HG03103 (cell line): ENCODE results near the gene PPP1R15B.
A peak's percentile ranks its signal among the peaks of the same experiment; 100 is the strongest.

Experiments used
- ATAC-seq: cut with Tn5 transposase; IDR thresholded peaks from one replicate; pipeline ENCODE4 v1.9.1; 2021; ENCODE audit warnings: low read depth; ENCODE audit not compliant: unreplicated experiment

PPP1R15B gene

DNA sequence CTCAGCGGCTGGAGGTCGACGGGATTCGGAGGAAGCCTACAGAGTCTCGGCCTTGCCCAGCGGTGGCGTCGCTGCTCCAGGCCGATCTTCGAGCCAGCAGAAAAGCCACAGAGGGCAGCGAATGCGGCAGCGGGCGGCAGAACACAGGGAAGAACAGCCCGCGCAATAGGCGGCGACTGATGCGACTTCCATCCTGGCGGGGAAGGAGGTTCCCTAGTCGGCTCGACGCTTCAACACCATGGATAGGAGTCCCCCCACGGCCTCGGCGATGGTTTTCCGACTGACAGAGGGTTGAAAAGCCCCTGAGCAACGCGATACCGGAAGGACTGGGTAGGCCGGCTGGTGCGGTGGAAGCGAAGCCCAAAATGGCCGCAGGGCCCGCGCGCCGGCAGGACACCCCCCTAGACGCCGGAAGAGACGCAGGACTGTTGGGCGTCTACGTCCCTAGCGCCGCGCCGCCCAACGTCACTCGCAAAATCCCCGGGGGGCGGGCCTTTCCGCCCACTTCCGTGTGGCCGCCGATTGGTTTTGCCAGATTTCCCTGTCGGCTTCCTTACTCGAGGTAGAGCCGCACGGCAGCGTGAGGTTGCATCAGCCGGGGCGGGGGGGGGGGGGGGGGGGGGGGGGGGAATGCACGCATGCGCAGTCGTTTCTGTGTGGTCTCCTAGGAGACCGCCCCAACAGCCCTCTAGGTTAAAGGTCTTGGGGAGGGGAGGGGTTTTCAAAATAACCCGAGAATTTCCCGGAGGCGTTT lies at the start of gene PPP1R15B:
Gene PPP1R15B (minus strand): TSS at position 367 of the 754 bp plus-strand sequence. CDS start 406 bp downstream, outside the sequence.
- ATAC-seq: peak; percentile 88

DNA sequence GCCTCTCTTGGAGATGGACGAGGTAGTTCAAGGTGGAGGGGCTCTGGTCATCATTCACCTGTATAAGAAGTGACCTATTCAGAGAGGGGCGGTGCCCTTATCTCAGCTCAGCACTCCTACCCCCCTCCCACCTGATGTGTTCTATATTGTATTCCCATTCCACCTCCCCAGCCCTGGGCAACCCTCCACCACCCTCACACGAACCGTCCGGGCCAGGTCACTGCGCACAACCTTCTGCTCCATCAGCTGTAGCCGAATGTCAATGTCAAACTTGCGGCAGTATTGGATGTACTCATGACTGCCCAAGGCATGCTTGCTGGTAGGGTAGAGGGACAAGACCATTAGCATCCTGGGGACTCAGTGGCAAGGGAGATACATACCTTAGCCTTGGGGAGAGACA lies 48.7 kb upstream of the PPP1R15B start:
- no peak for ATAC-seq

DNA sequence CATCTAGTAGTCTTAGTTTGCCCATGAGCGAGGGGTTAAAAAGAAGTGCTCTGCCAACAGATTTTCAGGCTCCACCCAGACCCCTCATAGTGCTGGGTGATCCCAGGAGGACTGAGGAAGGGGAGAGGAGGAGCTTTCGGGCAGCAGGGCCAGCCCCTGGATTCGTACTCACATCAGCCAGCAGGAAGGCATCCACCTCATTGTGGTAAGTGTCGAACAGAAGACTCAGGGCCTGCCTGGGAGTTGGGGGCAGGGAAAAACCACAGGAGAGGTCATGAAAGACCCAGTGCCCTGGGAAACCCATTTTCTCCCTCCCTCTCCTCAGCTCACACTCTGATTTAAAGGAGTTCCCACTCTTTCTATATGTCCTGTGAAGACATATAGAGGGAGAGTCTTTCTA lies 48.1 kb upstream of the PPP1R15B start:
- ATAC-seq: no peak

DNA sequence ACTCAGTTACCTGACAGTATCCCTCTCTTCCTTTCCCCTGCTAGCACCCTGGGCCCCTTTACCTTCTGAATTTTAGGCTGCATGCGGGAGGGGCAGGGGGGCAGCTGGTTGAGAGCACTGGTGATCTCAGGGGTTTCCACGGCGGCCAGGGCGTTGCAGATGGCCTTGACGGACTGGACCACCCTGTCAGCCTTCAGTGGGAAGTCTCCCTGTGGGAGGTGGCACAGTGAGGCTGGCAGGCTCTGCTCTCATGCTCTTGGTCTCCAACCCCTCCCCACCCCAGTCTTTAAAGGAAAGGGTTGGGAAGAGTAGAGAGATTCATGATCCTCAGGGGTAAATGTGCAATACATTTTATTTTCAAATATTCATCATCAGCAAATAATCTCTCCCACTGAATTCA lies 46.0 kb upstream of the PPP1R15B start:
- no peak for ATAC-seq

DNA sequence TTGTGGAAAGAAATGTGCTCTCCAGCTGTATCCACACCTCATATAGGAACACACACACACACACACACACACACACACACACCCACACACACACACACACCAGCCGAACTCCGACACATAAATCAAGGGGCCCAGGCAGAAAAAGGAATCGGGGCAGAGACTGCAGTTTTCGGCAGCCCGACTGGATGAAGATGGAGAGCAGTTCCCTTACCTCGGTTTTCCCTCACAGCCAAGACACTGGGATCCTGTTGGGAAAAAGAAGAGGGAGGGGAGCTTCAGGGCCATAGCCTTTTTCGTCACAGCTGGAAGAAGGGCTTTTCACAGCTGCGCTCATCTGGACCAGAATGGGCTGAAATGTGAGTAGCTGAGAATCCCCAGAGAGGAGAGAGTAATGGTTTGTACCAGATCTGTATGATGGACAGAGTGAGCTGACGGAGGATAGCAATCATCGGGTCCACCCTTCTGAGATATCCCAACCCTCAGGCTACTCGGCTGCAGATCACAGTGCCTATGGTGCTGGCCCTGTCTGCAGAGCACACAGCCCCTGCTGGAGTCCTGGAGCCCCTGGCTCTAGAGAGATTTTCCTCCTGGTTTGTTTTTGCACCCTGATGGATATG lies 45.3 kb upstream of the PPP1R15B start:
- no peak for ATAC-seq

DNA sequence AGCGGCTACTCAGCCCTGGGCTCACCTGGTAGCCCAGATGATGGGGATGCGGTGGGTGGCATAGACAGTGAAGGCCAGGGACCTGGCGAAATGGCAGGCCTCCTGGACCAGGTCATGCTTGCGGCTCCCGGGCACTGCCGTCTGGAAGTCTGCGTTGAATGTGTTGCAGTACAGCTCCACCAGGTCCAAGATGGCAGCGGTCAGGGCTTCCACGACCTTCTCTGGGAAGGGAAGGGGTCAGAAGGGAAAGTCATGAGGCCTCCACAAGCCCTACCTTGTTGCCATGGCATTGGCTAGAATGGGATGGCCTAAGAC lies 44.2 kb upstream of the PPP1R15B start:
- no peak for ATAC-seq

DNA sequence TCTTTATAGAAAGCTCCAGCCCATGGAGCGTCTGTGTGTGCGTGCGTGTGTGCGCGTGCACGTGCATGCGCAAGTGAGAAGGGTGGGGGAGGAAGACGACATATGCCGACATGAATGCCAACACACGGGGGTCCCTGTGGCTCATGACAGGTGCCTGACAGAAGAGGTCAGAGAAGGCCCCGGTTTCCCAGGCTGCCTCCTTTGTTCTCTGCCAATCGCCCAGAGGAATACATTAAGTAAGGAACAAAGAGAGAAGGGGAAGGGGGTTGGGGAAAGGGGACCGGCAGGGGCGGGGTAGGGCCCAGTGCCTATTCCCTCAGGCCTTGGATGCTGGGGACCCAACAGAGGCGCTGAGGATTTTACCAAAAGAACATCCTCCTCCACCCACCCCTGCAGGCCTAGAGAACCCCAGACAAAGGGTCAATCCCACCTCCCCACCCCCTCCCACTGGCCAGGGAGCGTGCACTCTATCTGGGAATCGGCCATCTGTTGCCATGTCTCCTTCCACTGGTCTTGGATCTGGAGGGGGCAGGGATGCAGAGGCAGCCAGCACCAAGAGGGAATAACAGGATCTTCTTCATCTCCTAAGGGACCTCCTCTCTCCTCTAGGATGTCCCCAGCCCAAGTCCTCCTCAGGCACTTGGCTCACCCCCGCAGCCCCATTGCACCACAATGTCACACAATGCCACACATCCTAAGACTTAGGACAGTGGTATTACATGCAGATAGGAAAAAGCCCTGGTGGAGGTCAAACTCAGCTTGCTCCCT lies 43.6 kb upstream of the PPP1R15B start:
- no peak for ATAC-seq

DNA sequence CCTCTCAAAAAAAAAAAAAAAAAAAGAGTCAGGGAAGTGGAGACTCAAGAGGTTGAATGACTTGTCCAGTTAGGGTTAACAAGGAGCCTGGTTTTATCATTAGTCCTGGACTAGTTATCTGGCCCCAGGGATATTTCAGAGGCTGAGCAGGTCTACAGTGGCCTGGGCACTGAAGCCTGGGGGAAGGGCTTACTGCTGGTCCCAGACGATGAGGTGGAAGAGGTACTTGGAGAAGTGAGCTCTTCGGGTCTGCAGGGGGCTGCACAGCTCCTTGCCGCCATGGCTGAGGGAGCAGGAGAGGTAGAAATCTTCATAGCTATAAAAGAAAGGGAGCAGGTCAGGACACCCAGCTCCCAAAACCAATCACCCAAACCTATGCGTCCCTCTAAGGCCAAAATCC lies 42.9 kb upstream of the PPP1R15B start:
- ATAC-seq: no peak

DNA sequence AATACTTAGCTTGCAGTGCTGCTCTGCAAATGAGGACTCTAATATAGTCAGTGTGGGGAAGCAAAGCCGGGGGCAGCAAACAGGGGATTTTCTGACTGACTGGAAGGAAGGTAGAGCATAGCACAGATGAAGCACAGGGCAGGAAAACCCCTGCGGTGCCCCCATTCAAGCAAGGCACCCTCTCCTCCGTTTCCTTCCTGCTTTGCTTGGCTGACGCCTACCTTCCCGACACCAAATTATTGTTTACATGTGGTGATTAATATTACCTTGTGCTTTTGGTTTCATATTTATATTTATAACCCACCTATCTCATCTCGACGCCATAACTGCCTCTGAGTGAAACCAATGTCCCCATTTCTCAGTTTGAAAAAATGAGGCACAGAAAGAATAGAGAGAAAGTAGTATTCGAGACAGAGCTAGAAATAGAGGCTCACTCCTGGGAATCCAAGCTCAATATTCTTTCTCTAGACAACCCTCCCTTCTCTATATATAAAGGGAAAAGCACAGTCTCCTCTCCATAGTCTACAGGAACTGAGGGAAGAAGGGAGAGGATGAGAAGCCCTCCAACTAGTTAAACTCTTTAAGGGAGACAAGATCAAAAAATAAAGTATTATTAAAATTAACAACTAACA lies 41.6 kb upstream of the PPP1R15B start:
- ATAC-seq: peak; percentile 58

DNA sequence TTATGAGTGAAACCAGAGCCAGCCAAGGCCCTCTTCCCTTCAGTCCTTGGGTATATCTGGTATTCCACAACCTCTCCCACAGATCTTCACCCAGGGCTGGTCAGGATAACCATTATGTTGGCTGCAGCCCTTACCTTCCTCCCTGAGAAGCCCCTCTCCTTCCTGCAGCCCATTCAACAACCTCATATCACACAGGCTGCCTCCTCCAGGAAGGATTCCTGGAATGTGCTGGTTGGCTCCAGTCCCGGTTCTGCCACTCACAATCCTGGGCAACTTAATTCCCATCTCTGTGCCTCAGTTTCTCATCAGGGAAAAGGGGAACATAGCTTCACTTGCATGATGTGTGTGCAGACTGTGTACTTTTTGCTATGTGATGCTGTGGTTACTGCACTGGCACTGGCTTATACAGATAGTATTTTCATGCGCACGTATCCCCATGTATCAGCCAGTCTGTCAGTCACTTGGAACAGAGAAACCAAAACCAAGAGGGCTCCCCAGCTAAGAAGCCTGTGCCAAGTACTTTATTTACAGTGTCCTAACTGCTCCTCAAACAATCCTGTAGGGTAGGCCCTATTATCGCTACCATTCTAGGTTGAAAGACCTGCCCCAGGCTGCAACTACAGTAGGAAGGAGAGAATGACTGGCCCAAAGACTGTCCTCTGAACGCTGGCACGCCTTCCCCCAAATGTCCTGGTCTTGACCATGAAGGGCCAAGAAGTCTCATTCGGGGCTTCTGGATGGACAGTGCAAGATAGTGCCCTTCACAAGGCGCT lies 39.9 kb upstream of the PPP1R15B start:
- ATAC-seq: no peak

DNA sequence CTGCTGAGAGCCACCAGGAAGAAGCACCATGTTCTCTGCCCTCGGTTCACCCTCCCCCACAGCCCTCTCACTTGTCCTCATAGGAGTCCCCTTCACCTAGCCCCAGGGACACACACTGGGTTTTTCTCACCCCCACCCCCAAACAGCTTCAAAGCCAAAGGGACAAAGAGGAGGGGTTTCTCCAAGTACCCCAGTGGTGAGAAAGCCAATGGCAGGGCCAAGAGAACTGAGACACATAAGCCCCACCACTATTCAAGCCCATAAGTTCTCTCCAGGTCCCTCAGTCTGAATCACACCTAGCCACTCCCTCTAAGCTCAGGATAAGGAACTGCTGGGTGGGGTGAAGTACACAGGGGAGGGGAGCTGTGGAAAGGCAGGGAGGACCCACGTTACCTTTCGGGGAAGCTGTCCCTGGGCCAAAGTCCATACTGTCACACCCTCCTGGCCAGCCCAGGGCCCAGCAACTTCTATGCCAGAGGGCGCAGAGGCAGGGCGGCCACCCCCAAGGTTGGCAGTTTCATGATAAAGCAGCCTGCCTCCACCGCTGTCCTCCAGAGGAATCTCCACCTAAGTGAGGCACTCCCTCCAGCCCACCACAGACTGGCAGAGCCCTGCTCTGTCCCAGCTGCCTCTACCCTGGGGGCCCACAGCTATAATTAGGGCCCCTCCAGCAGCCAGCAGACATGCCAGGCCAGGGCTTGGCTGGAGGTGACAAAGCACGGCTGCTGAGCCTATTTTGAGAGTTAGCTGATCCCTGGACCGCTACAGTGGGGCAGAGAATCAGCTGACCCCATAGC lies 39.0 kb upstream of the PPP1R15B start:
- ATAC-seq: no peak

DNA sequence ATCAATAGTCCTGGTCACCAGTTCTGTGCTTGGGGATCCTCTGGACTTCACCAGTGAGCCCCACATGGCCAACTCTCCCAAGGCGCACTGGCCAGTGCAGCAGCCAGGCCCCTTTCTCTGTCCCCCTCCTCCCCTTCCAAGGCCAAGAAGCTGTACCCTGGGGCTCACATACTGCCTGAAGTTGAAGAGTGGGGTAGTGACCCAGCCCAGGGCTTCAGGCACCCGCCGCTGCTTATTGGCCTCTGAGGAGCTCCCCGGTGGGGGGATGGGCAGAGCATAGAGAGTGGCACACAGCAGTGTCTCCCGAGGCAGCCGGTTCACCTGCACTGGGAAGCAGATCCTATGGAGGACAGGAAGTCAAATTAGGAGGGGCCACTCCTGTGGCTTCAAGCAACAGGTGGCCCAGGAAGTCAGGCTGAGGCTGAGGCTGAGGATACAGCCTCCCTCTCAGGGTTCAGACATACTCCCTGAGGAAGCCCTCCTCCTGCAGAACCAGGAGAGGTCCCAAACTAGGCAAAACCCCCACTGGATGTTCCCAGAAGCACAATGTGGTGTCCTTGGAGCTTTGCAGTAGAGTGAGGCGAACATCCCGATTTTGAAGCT lies 38.2 kb upstream of the PPP1R15B start:
- no peak for ATAC-seq

DNA sequence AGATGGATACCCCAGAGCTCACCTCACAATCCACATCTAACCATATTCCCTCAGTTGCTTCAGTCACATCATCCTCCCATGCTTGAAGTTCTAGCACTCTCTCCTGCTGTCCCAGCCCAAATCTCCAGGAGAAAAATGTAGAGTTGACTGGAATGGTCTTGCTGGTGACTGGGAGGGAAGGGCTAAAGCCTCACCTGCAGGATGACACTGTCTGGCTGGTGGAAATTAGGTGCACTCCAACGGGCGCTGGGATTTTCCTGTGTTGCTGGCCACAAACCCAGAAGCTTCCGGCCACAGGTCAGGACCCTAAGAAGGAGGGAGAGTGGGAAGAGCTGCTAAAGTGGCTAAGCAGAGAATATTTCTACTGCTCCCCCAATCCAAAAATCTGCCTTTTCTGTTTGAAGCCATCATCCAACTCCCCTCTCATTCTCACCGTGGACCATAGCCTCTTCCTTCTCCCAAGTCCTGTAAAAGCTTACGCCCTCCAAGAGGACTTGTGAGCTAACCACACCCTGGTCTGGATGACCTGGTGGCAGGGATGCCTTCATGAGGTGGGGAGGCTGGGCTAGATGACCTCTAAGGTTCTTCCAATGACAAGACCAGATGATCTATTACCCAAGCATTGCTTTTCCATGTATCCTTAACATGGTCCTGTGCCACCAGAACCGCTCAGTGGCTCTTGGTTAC lies 37.5 kb upstream of the PPP1R15B start:
- ATAC-seq: no peak

DNA sequence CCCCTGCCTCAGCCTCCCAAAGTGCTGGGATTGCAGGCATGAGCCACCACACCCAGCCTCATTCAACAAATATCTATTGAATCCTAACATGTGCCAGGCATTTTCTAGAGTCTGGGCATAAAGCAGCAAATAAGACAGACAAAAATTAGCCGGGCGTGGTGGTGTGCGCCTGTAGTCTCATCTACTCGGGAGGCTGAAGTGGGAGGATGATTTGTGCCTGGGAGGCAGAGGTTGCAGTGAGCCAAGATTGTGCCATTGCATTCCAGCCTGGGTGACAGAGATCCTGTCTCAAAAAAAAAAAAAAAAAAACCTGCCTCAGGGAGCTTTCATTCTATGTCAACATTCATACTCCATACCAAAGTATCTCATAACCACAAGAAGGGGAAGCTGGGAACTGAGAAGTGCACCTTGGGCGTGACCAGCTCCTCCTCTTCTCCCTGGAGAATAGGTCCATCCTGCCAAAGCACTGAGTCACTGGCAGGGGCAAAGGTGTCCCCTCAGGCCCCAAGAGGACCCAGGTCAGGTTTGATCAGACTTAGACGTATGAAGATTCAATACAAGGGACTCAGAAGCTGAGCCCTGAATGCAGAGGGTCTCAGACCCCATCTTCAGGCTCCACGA lies 36.8 kb upstream of the PPP1R15B start:
- ATAC-seq: no peak

DNA sequence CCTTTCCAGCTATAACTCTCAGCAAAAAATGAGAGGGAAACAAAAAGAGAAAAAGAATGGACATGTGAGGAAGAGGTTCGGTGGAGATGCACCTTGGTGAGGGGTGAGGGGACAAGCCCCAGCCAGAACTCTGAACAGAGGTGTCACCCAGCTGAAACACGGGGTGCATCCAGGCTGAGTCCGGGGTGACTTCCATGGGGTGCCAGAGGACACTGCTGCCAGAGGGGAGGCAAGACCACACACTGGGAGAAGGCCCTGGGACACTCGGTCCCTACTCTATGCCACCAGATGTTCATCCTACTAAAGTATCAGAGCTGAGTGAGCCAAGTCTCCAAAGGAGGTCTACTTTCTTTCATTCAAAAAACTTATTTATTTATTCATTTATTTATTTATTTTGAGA lies 36.1 kb upstream of the PPP1R15B start:
- ATAC-seq: no peak

DNA sequence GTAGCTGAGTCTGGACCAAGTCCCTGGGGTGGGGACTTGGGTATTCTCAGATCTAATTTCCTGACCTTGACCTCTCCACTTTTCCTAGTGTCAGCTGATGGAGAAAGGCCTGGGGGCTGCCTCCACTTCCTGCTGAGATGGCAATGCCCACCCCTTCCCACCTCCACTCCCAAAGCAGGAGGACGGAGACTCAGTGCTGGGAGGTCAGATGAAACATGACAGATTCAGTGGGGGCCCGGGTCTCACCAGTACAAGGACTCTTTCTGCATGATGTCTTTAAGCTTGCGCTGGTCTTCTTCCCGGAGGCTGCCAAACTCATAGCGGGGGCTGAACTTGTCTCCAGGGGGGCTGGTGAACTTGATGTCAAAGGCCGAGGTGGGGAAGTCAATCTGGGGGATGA lies 35.6 kb upstream of the PPP1R15B start:
- ATAC-seq: no peak

DNA sequence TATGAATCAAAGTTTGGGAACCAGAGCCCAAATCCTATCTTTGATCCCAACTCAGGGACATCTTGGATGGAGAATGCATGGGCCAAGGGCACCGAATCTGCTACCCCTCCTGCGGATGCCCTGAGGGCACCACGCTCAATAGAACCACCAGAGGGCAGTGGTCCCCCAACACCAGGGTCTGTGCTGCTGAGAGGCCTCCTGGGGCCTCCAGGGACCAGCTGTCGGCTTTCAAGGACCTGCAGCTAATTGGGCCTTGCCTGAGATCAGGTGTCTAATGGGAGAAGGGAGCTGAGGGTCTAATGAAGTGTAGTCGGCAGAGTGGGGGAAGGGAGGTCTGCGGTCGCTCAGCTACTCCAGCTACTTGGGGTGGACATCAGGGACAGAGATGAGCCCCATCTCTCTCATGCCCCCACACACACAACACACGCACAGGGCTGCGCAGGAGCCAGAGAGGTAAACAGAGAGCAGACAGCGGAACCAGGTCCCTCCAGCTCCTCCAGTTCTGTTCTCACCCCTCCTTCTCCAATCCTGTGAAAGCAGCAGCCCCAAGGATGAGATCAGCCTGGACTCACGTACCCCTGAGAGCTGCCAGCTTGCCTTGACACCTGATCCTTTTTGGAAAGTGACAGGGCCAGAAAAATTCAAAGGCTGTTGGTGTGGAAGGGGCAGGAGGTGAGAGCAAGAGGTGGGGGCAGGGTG lies 34.9 kb upstream of the PPP1R15B start:
- ATAC-seq: no peak
